GM21786 (cell line): ENCODE measurements around the gene CELF2.
A peak's percentile ranks its signal among the peaks of the same experiment; 100 is the strongest.

Source experiments
- ATAC-seq: cut with Tn5 transposase; IDR thresholded peaks from one replicate; pipeline ENCODE4 v1.9.1; 2021; ENCODE audit not compliant: unreplicated experiment

CELF2 gene

DNA sequence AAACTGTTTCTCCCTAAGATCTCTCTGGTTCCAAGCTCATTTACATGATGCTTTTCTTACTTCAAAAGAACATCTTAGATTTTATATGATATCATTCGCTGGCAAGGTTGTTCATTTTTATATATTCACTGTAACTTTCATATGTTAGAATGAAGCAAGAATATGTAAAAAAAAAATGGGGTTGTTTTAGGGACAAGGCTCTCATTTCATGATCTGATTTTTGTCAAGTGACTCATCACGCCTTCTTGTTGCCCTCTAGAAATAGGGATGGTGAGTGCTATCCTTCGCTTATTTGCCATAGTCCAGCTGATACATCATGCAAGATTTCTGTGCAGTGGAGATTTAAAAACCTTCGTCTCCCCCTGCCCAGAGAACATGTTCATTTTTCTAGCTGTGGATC, 14.0 kb upstream of the CELF2 start:
- ATAC-seq = no peak

DNA sequence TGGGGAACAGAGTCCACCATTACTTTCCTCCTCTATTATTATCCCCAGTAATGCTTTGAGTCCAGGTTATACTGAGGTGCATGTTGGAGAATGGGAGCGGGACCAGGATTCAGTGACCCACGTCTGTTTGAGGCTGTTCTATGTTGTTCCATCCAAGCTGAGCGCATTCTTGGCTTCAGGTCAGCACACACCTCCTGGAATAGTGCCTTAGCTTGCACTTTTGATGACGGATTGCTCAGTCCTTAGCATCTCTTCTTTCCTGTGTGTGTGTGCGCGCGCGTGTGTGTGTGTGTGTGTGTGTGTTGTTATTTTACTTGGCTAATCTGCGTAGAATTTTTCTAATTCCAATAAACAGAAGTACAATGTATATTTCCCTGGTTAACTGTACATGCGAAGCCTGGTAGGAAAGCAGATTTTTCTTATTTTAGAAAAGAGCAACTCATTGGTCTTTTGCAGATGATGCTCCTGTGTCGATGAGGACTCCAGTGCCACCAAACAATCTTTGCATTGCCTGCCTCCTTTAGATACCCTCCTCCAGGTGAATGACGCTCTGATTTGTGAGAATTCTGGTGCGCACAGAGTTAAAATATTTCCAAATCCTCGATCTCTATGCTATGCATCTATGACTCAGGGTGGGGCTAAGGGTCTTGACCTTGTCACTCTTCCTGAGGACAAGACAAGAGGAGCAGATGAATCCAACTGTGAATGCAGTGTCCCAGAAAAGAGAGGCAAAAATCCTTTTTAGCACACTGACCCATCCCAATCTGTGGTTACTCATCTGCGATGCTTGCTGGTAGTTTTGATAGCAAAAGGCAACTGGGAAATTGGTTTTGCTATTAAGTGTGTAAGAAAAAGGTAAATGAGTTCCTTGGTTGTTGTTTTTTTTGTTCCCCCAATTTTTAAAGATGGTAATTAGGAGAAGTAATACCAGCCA, 13.3 kb upstream of the CELF2 start:
- no peak for ATAC-seq

DNA sequence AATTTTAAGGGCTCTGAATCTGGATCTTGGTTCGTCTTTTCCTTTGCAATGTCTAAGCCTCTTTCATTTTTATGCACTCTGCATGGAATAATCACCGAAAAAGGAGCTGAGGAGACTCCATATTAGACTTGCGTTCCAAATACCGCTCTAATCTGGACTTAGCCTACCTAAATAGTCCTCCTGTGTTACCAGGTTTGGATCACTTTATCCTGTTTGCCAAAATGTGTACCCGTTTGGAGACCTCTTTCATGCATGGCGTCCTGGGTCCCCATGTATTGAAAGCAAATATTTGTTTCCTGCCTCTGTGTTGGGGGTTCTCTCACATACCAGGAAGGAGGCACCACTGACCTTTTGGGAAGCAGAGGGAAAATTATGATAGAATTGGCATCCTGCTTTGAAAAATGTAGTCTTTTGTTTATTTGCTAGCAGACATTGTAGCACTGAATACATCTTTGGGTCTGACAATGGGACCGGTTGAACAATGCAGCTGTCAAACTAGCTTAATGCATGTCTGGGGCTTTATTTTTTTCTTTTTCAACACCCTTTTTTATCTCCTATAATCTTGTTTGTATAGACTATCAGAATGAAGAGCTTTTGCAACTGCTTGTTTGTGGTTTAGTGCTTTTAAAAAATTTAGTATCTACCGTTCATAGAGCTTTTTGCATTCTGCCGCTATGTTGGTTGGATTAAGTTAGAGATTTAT, 11.8 kb upstream of the CELF2 start:
- ATAC-seq = no peak

DNA sequence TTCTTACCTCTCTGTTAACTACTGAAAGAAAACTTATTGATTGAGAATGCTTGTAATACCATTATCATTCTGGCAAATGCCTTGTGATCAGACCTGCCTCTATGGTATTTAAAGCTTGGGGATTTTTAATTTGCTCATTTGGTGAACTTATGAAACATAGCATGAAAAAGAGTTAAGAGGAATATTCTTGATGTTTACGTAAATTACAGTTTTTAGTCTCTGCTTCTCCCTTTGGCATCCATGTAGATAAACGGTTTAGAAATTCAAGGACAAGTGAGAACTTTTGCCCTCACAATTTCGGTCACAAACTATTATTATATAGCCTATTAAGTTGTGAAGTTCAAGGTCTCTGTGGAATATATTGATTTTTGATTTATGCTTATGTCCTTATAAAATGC, 11.2 kb upstream of the CELF2 start:
- no peak for ATAC-seq

GRCh38 chr10:11007476-11008020, 10.1 kb upstream of the CELF2 start:
- no peak for ATAC-seq

DNA sequence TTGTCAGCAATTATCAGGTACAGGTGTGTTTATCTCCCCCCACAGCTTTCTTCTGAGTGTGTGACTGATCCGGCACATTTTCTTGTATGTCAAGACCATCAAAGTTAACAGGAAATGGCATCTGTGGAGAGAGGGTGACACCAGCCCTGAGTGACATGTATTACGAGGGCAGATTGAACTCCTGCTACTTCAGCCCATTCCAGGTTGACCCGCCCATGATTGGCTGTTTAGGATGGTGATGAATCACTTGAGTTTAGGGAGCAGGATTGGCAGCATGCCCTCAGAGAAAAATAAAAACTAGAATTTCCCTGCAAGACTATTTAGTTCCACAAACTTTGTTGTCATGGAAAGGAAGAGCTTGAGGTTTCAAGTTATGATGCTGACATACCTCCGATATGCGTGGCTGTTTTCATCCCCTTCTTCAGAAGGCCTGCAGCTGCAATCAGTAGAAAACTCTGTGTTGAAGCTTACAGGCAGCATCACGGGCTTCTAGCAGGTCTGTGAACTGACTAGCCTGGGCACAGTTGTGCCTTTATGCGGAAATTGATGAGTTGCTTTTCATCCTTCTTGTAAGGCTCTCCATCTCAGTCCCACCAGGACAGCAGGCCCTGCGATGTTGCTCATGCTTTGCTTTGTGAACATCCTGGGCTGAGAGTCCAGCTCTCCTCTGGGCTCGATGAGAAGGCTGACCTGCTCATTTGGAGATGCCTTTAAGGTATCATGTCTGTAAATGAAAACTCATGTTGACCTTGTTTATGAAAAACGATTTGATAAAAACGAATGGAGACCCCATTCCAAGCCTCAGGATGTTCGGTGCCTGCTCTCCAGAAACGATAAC, 8.0 kb upstream of the CELF2 start:
- no peak for ATAC-seq

GRCh38 chr10:11010582-11010981, 7.1 kb upstream of the CELF2 start:
- no peak for ATAC-seq

GRCh38 chr10:11011436-11011835, 6.2 kb upstream of the CELF2 start:
- ATAC-seq = no peak

DNA sequence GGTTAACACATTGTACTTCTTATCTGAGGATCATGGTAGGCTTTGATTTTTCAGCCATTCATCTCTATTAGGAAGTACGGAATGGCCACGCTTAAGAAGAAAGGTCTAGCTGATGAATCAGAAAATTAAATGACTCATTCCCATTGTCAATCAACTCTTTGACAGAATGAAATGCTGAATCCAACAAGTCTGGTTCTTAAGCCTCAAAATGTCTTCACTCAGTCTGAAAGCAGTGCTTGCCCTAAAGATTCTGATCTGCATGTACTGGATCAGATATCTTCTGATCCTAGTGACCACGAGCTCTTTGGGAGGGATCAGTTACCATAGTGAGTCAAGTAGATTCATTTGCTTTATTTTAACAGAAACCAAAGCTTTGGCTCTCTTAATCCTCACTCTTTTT, 5.7 kb upstream of the CELF2 start:
- ATAC-seq = no peak

DNA sequence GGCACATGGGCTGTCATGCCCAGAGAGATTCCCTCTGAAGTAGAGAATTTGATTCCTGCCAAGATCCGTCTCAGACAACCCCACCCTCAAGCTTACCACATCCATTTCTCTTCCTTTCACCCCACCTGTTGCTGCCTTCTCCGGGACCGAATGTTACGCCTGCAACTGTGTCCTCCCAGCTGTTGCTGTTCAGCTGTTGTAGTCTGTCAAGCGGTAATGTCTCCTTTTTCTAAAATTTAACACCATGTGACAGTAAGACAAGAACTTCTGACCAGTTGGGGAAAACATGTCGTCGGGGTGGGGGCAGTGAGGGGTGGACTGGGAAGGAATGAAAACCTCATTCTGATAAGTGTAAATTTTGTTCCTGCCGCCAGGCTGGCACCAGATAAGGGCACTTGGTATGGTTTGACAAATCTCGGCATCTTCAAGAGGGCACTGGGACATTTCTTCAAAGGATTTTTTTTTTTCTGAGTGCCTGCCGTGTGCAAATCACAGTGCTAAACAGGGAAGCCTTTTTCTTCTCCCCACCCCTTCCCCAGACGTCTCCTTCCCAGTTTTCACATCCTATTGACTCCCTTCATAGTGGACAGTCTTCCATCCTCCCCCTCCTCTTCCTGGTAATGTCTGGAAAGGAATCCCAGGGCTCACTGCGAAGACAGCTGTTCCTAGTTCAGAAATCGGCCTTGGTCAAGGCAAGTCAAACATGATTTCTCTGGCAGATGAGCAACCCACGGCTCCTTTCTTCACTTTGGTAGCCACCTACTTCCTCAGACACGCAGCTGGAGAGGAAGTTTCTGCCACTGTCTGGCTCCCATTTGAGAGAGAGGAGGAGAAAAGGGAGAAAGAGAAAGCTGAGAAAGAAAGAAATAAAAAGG, 5.0 kb upstream of the CELF2 start:
- no peak for ATAC-seq

DNA sequence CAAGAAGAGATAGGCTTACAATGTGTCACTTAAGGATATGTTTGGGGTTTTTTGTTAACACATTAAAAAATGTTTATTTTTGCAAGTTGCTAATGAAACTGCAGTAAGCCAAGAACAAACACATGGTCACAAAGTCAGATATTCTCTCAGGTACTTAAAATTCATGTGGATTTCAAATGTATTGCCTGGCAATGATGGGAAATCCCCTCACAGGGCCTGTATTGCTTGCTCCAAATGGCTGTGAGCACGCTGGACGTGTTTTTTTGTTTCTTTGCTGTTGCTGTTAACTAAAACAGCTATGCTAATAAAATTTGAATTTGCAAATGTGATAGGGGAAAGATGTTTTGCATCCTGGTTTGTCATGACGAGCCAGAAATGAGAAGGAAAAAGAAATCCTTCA, 3.8 kb upstream of the CELF2 start:
- ATAC-seq = no peak

GRCh38 chr10:11014671-11015445, 2.8 kb upstream of the CELF2 start:
- no peak for ATAC-seq

DNA sequence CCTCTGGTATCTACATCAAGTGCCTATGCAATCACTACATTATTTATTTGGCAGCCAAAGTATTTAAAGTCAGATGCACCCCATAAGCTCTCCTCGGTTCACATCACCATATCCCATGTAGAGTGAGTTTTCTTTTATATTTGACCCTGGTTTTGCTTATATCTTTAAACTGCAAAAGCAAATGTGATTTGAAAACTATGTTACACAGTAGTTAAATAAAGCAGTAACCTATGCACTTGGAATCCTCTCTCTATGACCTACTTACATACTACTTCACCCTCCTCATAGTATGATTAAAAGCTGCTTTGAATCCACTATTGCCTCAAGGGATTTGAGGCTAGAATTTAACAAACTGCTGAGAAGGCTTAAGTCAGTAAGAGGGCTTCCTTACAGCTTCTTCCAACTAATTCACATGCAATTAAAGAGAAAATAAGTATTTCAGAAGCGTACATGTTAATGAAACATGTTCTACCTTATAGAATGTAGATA, 2.2 kb upstream of the CELF2 start:
- no peak for ATAC-seq

DNA sequence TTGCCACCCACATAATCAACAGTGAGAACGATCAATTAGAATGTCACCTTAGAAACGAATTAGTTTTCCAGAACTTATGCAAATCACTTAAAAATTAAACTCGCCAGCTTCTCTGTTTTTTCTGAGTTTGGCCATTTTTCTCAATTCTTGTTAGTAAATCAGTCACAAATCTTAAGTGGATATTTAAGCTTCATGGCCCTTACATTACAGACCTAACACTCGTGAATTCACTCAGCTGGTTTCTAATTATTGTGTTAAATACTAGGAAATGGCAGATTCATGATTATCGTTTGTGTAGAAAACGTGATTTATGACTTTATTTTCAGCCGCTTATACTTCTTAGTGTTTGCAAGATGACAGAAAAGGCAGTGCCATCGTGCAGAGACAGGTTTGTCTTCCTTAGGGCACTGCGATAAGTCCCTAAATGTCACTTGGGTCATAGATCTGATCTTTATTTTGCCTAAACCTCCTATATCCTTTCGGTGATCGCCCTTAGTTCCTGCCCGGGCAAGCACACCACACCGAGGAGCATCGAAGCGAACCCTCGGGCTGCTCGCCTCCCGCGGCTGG, 587 bp upstream of the CELF2 start:
- ATAC-seq = peak; percentile 47

GRCh38 chr10:11018432-11018841, 765 bp downstream of the CELF2 start:
- no peak for ATAC-seq

DNA sequence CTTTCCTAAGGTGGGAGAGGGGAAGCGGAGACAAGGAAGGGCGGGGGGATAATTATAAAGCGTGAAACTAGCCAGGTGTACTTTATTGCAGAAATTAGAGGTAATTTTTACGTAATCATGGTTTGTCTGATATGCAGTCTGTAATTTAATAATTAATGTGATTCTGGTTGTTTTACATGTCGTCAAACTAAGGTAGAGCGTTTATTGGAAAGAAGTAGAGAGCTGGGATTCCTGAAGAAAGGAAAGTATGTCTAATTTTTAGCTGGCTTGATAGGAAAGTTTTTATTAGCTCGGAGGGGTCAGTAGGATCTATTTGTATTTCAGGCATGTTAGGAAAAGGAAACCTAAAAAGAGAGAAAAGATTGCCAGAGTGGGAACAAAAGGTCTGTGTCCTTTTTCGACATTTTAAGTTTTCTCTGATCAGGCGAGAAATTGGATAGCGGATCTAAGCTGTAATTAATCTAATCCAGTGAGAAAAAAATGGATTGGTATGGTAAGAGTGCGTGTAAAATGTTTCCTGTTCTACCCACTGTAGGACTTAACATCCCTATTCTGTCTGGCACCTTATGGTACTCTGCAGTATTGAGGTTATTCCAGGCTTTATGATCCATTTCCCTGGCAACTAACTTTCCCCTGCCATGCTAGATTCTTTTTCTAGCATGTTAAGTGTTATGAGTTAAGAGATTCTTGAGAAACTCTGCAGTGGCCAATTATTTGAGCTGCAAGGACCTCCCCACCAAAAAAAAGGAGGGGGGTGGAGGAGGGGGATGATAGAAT, 1.4 kb downstream of the CELF2 start:
- no peak for ATAC-seq

DNA sequence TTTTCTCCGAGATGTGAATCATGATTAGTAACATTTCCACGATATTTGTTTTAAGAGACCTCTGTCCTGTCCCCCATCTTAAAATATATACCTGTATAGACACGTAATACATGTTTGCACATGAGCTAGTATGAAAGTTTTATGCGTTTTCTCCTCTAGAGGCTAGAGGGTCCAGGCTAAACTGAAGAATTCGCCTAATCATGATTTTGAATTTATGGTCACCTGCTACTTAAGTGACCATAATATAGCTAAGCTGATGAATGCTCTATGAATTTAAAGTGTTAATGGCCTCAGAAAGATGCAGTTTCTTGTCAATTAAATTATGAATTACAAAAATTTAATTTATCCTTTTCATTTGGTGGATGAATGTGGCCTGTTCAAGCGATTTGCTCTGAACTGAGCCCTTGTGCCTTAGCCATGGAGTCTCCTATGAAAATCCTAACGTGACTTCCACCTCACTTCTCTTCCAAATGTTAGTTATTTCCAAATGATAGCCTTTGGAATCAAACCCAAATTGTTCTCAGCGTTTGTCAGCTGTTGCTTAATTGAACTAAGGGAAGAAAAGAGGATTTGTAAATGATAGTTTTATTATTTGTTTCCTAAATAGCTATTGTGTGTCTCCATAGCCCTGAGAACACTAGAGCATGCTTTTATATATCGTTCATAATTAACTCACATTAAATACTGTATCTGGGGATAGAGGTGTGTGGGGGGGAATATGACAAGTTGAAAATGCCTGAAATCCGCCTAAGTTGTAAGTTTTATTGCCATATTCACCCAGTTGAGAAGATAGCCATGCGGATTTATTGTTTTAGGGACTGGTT, 2.3 kb downstream of the CELF2 start:
- no peak for ATAC-seq
